ENCODE measurements around the gene YWHAB. TPM values are rescaled to one million over a fixed set of nuclear protein-coding genes. Genes with fewer than 3 reads are reported as not detected.

YWHAB gene
- total RNA-seq, 1 donor from 2014 or later = 205 TPM

DNA sequence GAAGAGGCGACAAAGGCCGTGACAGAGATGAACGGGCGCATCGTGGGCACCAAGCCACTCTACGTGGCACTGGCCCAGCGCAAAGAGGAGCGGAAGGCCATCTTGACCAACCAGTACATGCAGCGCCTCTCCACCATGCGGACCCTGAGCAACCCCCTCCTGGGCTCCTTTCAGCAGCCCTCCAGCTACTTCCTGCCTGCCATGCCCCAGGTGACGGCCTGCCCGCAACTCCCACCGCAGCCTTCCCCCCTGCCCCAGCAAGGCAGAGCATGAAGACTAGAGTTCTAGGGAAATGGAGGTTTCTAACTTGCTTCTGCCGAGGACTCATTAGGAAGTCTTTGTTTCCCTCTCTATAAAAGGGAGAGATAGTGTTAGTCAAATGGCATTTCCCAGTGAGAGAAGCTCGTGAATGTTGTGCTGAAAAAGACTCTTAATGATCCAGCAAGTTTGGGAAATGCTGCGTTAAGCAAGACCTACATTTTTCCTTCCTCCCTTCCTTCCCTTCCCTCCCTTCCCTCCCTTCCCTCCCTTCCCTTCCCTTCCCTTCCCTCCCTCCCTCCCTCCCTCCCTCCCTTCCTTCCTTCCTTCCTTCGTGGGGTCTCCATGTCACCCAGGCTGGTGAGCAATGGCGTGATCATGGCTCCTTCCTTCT, 45.1 kb downstream of the YWHAB start:
- DNase-seq (ENCODE audit: extremely low spot score, unreplicated experiment) = no peak
- Mint-ChIP-seq H3K27ac (ENCODE audit: unreplicated experiment) (no peak overlapping the region), H3K4me1 (ENCODE audit: unreplicated experiment) (no peaks in the 10 kb centered on the region), H3K36me3 (ENCODE audit: unreplicated experiment) (peaks cover 6% of the 10 kb centered on the region), H3K4me3 (ENCODE audit: unreplicated experiment) (no peak overlapping the region), H3K9me3 (ENCODE audit: unreplicated experiment) (no peaks in the 10 kb centered on the region), H3K27me3 (ENCODE audit: unreplicated experiment) (no peaks in the 10 kb centered on the region)
- TF ChIP-seq CTCF (IDR thresholded peaks at IDR 0.05) = no peak

DNA sequence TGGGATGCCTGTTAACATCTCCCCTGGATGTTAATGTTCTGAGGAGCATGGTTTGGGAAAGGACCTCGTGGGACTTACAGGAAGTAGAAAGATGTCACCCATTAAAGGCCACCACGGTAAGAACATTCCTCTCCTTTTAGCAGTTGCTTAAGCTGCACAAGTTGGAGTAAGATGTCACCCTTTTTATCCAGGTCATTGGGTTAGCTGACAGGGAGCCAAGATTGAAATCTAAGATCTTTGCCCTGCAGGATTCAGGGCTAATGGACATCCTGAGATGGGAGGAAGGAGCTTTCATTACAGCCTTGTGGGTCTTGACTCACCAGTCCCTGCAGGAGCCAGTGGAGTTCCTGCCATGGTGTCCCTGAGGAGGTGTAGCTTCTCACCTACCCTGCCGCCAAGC, 46.4 kb downstream of the YWHAB start:
- no peak overlapping the region for H3K27ac Mint-ChIP-seq (ENCODE audit: unreplicated experiment)
- no peaks in the 10 kb centered on the region for H3K9me3 Mint-ChIP-seq (ENCODE audit: unreplicated experiment)
- H3K4me1 Mint-ChIP-seq (ENCODE audit: unreplicated experiment) = no peaks in the 10 kb centered on the region
- H3K4me3 Mint-ChIP-seq (ENCODE audit: unreplicated experiment) = no peak overlapping the region
- no peak for DNase-seq (ENCODE audit: extremely low spot score, unreplicated experiment)
- no peak for TF ChIP-seq CTCF (IDR thresholded peaks at IDR 0.05)
- H3K36me3 Mint-ChIP-seq (ENCODE audit: unreplicated experiment) = peaks cover 10% of the 10 kb centered on the region
- H3K27me3 Mint-ChIP-seq (ENCODE audit: unreplicated experiment) = no peaks in the 10 kb centered on the region

DNA sequence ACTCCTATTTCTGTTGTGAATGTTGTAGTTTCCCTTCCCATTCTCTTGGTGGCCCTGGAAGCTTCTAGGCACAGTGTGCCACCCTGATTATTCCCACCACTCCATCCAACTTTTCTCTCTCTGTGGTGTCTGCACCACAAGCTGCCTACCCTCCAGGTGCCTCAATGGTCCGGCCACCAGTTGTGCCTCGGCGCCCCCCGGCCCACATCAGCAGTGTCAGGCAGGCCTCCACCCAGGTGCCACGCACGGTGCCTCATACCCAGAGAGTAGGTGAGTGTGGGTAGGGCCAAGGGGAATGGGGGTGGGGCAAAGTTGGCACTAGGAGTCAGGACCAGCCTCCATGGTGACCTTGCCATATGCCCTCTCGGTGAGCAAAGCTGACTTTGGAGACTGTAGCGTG, 47.4 kb downstream of the YWHAB start:
- TF ChIP-seq CTCF (IDR thresholded peaks at IDR 0.05) = no peak
- Mint-ChIP-seq H3K4me1 (ENCODE audit: unreplicated experiment) (no peaks in the 10 kb centered on the region), H3K4me3 (ENCODE audit: unreplicated experiment) (no peak overlapping the region), H3K27ac (ENCODE audit: unreplicated experiment) (no peak overlapping the region), H3K9me3 (ENCODE audit: unreplicated experiment) (no peaks in the 10 kb centered on the region), H3K36me3 (ENCODE audit: unreplicated experiment) (peaks cover 10% of the 10 kb centered on the region), H3K27me3 (ENCODE audit: unreplicated experiment) (no peaks in the 10 kb centered on the region)
- DNase-seq (ENCODE audit: extremely low spot score, unreplicated experiment) = no peak

DNA sequence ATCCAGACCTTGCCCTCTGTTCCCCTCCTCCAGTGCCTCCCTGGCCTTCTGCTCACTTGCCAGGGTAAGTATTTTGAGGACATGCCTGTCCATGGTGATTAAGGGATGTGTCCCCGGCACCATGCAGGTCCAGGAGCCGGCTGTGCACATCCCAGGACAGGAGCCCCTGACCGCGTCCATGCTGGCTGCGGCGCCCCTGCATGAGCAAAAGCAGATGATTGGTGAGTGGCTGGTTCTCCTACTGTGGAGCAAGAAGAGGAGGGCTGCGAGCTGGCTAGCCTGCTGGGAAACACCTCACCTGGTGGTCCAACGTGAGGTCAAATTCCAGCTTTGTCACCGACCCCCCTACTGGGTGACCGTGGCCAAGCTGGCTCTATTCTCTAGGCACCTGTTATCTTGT, 51.0 kb downstream of the YWHAB start:
- Mint-ChIP-seq H3K4me1 (ENCODE audit: unreplicated experiment) (no peaks in the 10 kb centered on the region), H3K9me3 (ENCODE audit: unreplicated experiment) (no peaks in the 10 kb centered on the region), H3K4me3 (ENCODE audit: unreplicated experiment) (no peak overlapping the region), H3K36me3 (ENCODE audit: unreplicated experiment) (peaks cover 20% of the 10 kb centered on the region), H3K27me3 (ENCODE audit: unreplicated experiment) (no peaks in the 10 kb centered on the region), H3K27ac (ENCODE audit: unreplicated experiment) (no peak overlapping the region)
- no peak for DNase-seq (ENCODE audit: extremely low spot score, unreplicated experiment)
- TF ChIP-seq CTCF (IDR thresholded peaks at IDR 0.05) = no peak

DNA sequence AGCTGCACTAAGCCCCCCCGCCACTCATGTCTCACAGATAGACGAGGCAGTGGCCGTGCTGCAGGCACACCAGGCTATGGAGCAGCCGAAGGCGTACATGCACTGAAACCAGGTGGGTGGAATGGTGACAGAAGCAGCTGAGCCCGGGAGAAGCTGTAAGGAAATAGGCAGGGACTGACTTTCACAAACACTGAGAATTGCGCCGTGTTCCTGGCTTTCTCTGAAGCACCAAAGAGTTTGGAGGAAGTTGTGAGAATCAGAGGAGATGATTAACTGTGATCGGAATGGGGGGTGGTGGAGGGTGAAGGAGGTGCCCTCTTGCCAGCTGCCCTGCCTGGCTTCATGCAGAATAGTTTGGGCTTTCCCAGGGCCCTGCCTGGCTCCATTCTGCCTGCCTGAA, 53.1 kb downstream of the YWHAB start:
- no peak for DNase-seq (ENCODE audit: extremely low spot score, unreplicated experiment)
- no peak overlapping the region for H3K4me3 Mint-ChIP-seq (ENCODE audit: unreplicated experiment)
- no peaks in the 10 kb centered on the region for H3K9me3 Mint-ChIP-seq (ENCODE audit: unreplicated experiment)
- no peaks in the 10 kb centered on the region for H3K4me1 Mint-ChIP-seq (ENCODE audit: unreplicated experiment)
- H3K27me3 Mint-ChIP-seq (ENCODE audit: unreplicated experiment) = no peaks in the 10 kb centered on the region
- H3K36me3 Mint-ChIP-seq (ENCODE audit: unreplicated experiment) = peaks cover 35% of the 10 kb centered on the region
- TF ChIP-seq CTCF (IDR thresholded peaks at IDR 0.05) = no peak
- H3K27ac Mint-ChIP-seq (ENCODE audit: unreplicated experiment) = no peak overlapping the region
